Caco-2 (cell line): Measurements from ENCODE around the gene ANO10. TPM values are rescaled to one million over a fixed set of nuclear protein-coding genes. Genes with fewer than 3 reads are reported as not detected.

Source experiments
- BruUV-seq: library from RNA; stranded (reverse); fragments of 400-500 nt; replicated peaks from 2 replicates; lab custom pipeline; 2021; lab: Mats Ljungman, UMichigan
- CTCF ChIA-PET: fragments of 300-600 bp; sonication (Branson Sonifier 250); formaldehyde crosslinking; loops from one replicate; lab custom pipeline; 2022; ENCODE audit warnings: antibody characterized with exemption; lab: Charles Lee
- POLR2A ChIA-PET: fragments of 300-600 bp; sonication (Branson Sonifier 250); formaldehyde crosslinking; loops from one replicate; lab custom pipeline; 2022; ENCODE audit warnings: antibody characterized with exemption; lab: Charles Lee
- DNase-seq, 2 experiments: peaks; one replicate each; pipeline versions ENCODE4 v3.0.0 to v3.0.0-alpha.2; 2020 to 2022
- H3K27me3 ChIP-seq: replicated peaks from 2 replicates; pipeline ENCODE4 v1.6.0; 2011; ENCODE audit warnings: low read length; ENCODE audit not compliant: control insufficient read depth, insufficient read depth
- H3K36me3 ChIP-seq: 2 replicates; pipeline ENCODE4 v1.5.1; 2011; ENCODE audit warnings: low read length; ENCODE audit not compliant: control insufficient read depth, insufficient read depth
- H3K4me1 ChIP-seq: fragments of 250-450 bp; sonication (Bioruptor Pico); 2 replicates; pipeline ENCODE4 v1.5.1; 2020; ENCODE audit warnings: mild to moderate bottlenecking
- H3K4me3 ChIP-seq: 2 replicates; pipeline ENCODE4 v1.5.1; 2011; ENCODE audit warnings: low read depth, mild to moderate bottlenecking, control low read depth, low read length
- H3K9me3 ChIP-seq: fragments of 250-450 bp; sonication (Bioruptor Pico); 2 replicates; pipeline ENCODE4 v1.5.1; 2020; ENCODE audit warnings: mild to moderate bottlenecking, moderate library complexity
- H3K27ac Mint-ChIP-seq: one replicate; pipeline ENCODE4 v1.8.0; 2022; ENCODE audit warnings: mixed read lengths; ENCODE audit not compliant: unreplicated experiment
- H3K27me3 Mint-ChIP-seq: one replicate; pipeline ENCODE4 v1.8.0; 2022; ENCODE audit warnings: mixed read lengths; ENCODE audit not compliant: insufficient read depth, unreplicated experiment
- H3K36me3 Mint-ChIP-seq: one replicate; pipeline ENCODE4 v1.8.0; 2022; ENCODE audit warnings: mild to moderate bottlenecking, mixed read lengths; ENCODE audit not compliant: insufficient read depth, unreplicated experiment
- H3K4me1 Mint-ChIP-seq: one replicate; pipeline ENCODE4 v1.8.0; 2022; ENCODE audit warnings: low read depth, mixed read lengths; ENCODE audit not compliant: unreplicated experiment
- H3K4me3 Mint-ChIP-seq: one replicate; pipeline ENCODE4 v1.8.0; 2022; ENCODE audit warnings: mild to moderate bottlenecking, moderate library complexity, mixed read lengths; ENCODE audit not compliant: unreplicated experiment
- H3K9me3 Mint-ChIP-seq: one replicate; pipeline ENCODE4 v1.8.0; 2022; ENCODE audit warnings: mixed read lengths; ENCODE audit not compliant: unreplicated experiment
- CTCF ChIP-seq, 2 experiments: fragments of 200-600 bp in 1 of 2; IDR thresholded peaks; 1 replicate in 1 of 2; 2 replicates in 1 of 2; pipeline versions ENCODE4 v1.5.1 to v1.8.0; 2011 to 2022; ENCODE audit warnings: antibody characterized with exemption in 1 of 2, control low read depth in 1 of 2, inconsistent platforms in 1 of 2, low read depth in 1 of 2, low read length in 1 of 2, mild to moderate bottlenecking in 1 of 2, moderate library complexity in 1 of 2; ENCODE audit not compliant: insufficient read depth in 1 of 2, severe bottlenecking in 1 of 2, unreplicated experiment in 1 of 2
- intact Hi-C: fragments of 100-400 bp; cut with micrococcal nuclease; formaldehyde crosslinking; loops from one replicate; pipeline ENCODE4 v1.10.0; 2022; ENCODE audit not compliant: unreplicated experiment
- total RNA-seq: library from RNA; stranded (reverse); gene quantifications from 2 replicates; pipeline ENCODE4 v1.2.3, GENCODE V29; 2022

Gene ANO10
- total RNA-seq, 1 experiment from 2014 or later = 24.1 TPM

- Mint-ChIP-seq H3K9me3 (no peaks in the 10 kb centered on the region), H3K36me3 (no peaks in the 10 kb centered on the region), H3K4me1 (no peaks in the 10 kb centered on the region), H3K4me3 (no peak overlapping the region), H3K27me3 (no peaks in the 10 kb centered on the region), H3K27ac (no peak overlapping the region)
- no peaks in the 10 kb centered on the region for H3K36me3 ChIP-seq
- intact Hi-C loops = no loop called here
- POLR2A ChIA-PET = no interaction called here
- no peak for DNase-seq
- TF ChIP-seq CTCF (IDR thresholded peaks at IDR 0.05; ENCODE audit: insufficient read depth in 1 of 2, low read depth in 1 of 2, low read length in 1 of 2, severe bottlenecking in 1 of 2, unreplicated experiment in 1 of 2) = no peak
- no peak overlapping the region for H3K4me3 ChIP-seq
- no peaks in the 10 kb centered on the region for H3K9me3 ChIP-seq
- H3K27me3 ChIP-seq = no peaks in the 10 kb centered on the region
- BruUV-seq = no TSS peak
- no peaks in the 10 kb centered on the region for H3K4me1 ChIP-seq
- CTCF ChIA-PET = no interaction called here
These were observed 230.2 kb downstream of the ANO10 start for GRCh38 chr3:43391621-43392020.

DNA sequence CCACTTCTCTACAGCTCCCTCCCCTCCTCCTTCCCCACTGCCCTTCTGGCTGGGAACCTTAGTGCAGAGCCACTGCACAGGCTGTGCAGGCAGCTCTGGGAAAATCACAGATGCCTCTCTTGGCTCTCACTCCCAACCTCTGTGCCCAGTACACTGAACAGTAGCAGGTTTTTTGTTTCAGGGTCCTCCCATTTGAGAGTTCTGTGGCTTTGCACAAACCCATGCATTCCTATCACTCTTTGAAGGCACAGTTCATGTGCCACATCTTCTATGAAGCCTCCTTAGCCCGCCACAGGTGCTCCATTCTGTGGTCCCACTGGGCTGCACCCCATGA lies 231.6 kb downstream of the ANO10 start:
- ChIA-PET CTCF (no interaction called here), POLR2A (no interaction called here)
- no TSS peak for BruUV-seq
- Histone ChIP-seq H3K9me3 (no peaks in the 10 kb centered on the region), H3K36me3 (no peaks in the 10 kb centered on the region), H3K4me3 (no peak overlapping the region), H3K27me3 (no peaks in the 10 kb centered on the region), H3K4me1 (no peaks in the 10 kb centered on the region)
- no peak for DNase-seq
- Mint-ChIP-seq H3K36me3 (no peaks in the 10 kb centered on the region), H3K27ac (no peak overlapping the region), H3K9me3 (no peaks in the 10 kb centered on the region), H3K27me3 (no peaks in the 10 kb centered on the region), H3K4me1 (no peaks in the 10 kb centered on the region), H3K4me3 (no peak overlapping the region)
- intact Hi-C loops = no loop called here
- TF ChIP-seq CTCF (IDR thresholded peaks at IDR 0.05; ENCODE audit: insufficient read depth in 1 of 2, low read depth in 1 of 2, low read length in 1 of 2, severe bottlenecking in 1 of 2, unreplicated experiment in 1 of 2) = no peak

DNA sequence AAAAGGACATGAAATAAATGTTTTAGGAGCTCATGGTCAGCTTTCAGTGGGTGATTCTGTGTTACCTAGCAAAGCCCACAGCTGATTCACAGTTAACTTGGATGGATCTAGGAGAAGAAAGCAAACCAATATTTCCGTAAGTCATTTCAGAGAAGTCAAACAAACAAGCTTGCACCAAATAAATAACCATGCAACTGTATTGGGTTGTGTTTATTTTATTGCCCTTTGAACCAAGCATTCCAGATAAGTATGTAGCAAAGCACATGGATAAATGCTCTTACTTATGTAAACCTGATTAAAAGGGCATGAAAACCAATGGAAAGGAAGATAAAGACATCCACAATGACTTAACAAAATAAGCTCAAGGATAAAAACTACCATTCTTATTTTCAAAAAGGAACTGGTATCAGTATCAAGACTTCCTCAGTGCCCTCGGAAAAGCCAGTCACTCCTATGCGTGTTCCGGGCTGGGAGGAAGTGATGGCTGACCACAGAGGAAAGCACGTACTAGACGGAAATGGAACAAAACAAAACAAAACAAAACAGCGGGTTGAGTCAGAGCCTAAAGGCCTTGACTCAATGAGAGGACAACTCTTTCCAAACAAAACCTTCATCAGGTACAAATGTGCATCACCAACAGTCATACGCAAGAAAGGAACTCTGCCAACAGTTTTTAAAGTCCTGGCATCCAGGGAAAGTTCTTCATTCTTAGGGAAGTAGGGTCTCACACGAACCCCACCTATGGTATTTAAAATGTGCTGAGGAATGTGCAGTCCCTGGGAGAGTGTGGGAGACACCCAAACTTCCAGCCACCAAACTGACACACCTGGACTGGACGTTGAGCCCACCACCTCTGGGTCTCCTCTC lies 232.2 kb downstream of the ANO10 start:
- H3K27me3 ChIP-seq = no peaks in the 10 kb centered on the region
- DNase-seq = no peak
- Mint-ChIP-seq H3K9me3 (no peaks in the 10 kb centered on the region), H3K36me3 (no peaks in the 10 kb centered on the region), H3K4me3 (no peak overlapping the region), H3K27ac (no peak overlapping the region), H3K27me3 (no peaks in the 10 kb centered on the region), H3K4me1 (no peaks in the 10 kb centered on the region)
- BruUV-seq = no TSS peak
- H3K9me3 ChIP-seq = no peaks in the 10 kb centered on the region
- POLR2A ChIA-PET = no interaction called here
- intact Hi-C loops = no loop called here
- no peaks in the 10 kb centered on the region for H3K36me3 ChIP-seq
- TF ChIP-seq CTCF (IDR thresholded peaks at IDR 0.05; ENCODE audit: insufficient read depth in 1 of 2, low read depth in 1 of 2, low read length in 1 of 2, severe bottlenecking in 1 of 2, unreplicated experiment in 1 of 2) = no peak
- no peaks in the 10 kb centered on the region for H3K4me1 ChIP-seq
- H3K4me3 ChIP-seq = no peak overlapping the region
- CTCF ChIA-PET = no interaction called here
